HepG2 (cell line): Measurements from ENCODE around the gene MGMT.

ENCODE experiments used
- ATF1 ChIP-seq: IDR thresholded peaks from 2 replicates; pipeline ENCODE4 v1.6.1; 2016; ENCODE audit warnings: mild to moderate bottlenecking, control low read depth
- CBX5 ChIP-seq: sonication (generic); formaldehyde crosslinking; IDR thresholded peaks from 2 replicates; pipeline ENCODE4 v1.4.0; 2020; ENCODE audit warnings: missing genetic modification reagents, borderline replicate concordance
- CHD2 ChIP-seq: IDR thresholded peaks from 2 replicates; pipeline ENCODE4 v1.6.1; 2011; ENCODE audit warnings: low read depth, low read length, improper control_type of control experiment
- EZH2 ChIP-seq: conservative IDR thresholded peaks from 2 replicates; pipeline ENCODE4 v1.6.1; 2012; ENCODE audit warnings: mild to moderate bottlenecking, low read depth, low read length, moderate library complexity
- FOXA3 ChIP-seq: IDR thresholded peaks from 2 replicates; pipeline ENCODE4 v1.6.1; 2016; ENCODE audit warnings: missing genetic modification reagents, missing compliant biosample characterization
- NBN ChIP-seq: fragments of 450-650 bp; conservative IDR thresholded peaks from 2 replicates; pipeline ENCODE4 v1.6.1; 2017
- PAX8 ChIP-seq: sonication (generic); formaldehyde crosslinking; IDR thresholded peaks from 2 replicates; pipeline ENCODE4 v1.8.0; 2022; ENCODE audit warnings: mild to moderate bottlenecking, missing genetic modification reagents, borderline replicate concordance
- POLR2AphosphoS2 ChIP-seq: IDR thresholded peaks from 2 replicates; pipeline ENCODE4 v1.6.1; 2011; ENCODE audit warnings: low read depth, low read length, improper control_type of control experiment
- RNF2 ChIP-seq: fragments of 450-650 bp; conservative IDR thresholded peaks from 2 replicates; pipeline ENCODE4 v1.6.1; 2016; ENCODE audit warnings: low read depth
- SP1 ChIP-seq, 2 experiments: fragments of 450-650 bp in 1 of 2; sonication (generic) in 1 of 2; formaldehyde crosslinking in 1 of 2; IDR thresholded peaks; 2 replicates each; pipeline versions ENCODE4 v1.4.0 to v1.6.1; 2016 to 2020; ENCODE audit warnings: missing genetic modification reagents in 1 of 2
- ZNF577 ChIP-seq: sonication (generic); formaldehyde crosslinking; IDR thresholded peaks from 2 replicates; pipeline ENCODE4 v1.4.0; 2020; ENCODE audit warnings: mild to moderate bottlenecking, low read depth, missing genetic modification reagents, borderline replicate concordance
- ZSCAN20 ChIP-seq: sonication (generic); formaldehyde crosslinking; IDR thresholded peaks from 2 replicates; pipeline ENCODE4 v1.4.0; 2020; ENCODE audit warnings: missing genetic modification reagents, mild to moderate bottlenecking, borderline replicate concordance
- TF ChIP-seq, protein P1 (sequence below): sonication (generic); formaldehyde crosslinking; IDR thresholded peaks from 2 replicates; pipeline ENCODE4 v1.4.0; 2020; ENCODE audit warnings: missing genetic modification reagents
- TF ChIP-seq, protein P2 (sequence below): IDR thresholded peaks from 2 replicates; pipeline ENCODE4 v1.6.1; 2016; ENCODE audit warnings: mild to moderate bottlenecking, missing biosample characterization, missing genetic modification reagents

DNA sequence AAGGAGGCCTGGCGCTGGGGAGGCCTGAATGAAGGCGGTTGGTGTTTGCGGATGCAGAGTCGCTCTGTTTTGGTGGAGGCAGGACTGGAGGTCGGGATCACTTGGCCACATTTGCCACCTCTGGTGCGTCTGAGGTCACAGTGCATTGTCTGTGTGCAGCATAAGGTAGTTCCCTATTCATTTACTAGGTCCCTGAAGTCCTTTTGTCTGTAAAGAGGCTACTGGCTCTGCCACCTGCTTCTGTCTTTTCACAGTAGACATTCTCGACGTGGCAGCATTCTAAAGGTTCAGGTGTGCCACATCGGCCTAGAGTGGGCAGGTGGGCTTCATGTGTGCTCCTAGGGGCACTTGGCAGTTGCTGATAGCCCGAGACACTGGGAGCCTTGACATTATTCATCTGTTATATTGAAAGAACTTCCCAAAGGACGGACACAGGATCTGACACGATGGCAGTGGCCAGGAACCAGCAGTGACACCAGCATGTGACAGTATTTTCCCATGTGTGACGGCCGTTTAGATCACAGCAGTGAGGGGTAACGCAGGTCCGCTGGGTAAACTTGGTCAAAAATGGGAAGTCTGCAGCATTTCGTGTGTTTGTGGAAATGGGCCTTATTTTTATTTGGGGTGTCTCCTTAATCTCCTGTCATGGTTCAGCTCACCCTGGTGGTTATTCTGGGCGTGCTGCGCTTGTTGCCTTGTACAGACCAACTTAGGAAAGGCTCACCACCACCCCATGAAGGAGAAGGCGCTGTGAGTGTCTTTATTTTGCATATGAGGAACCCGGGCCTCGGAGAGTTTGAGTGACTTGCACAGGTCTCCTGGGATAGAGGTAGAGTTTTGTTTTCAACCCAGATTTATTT, 5.9 kb downstream of the MGMT start:
- TF ChIP-seq PAX8 (no peak), ZNF577 (CRISPR knock-in tag) (no peak), CBX5 (CRISPR knock-in tag) (no peak), EZH2 (no peak), RNF2 (no peak), ATF1 (CRISPR knock-in tag) (no peak), ZSCAN20 (CRISPR knock-in tag) (no peak), SP1 (IDR thresholded peaks at IDR 0.05) (no peak), SP1 (CRISPR knock-in tag; IDR thresholded peaks at IDR 0.05) (no peak), NBN (no peak), FOXA3 (CRISPR knock-in tag) (no peak), CHD2 (no peak), POLR2AphosphoS2 (no peak)
- TF ChIP-seq, protein P1, sequence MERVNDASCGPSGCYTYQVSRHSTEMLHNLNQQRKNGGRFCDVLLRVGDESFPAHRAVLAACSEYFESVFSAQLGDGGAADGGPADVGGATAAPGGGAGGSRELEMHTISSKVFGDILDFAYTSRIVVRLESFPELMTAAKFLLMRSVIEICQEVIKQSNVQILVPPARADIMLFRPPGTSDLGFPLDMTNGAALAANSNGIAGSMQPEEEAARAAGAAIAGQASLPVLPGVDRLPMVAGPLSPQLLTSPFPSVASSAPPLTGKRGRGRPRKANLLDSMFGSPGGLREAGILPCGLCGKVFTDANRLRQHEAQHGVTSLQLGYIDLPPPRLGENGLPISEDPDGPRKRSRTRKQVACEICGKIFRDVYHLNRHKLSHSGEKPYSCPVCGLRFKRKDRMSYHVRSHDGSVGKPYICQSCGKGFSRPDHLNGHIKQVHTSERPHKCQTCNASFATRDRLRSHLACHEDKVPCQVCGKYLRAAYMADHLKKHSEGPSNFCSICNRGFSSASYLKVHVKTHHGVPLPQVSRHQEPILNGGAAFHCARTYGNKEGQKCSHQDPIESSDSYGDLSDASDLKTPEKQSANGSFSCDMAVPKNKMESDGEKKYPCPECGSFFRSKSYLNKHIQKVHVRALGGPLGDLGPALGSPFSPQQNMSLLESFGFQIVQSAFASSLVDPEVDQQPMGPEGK (CRISPR knock-in tag) = no peak
- TF ChIP-seq, protein P2, sequence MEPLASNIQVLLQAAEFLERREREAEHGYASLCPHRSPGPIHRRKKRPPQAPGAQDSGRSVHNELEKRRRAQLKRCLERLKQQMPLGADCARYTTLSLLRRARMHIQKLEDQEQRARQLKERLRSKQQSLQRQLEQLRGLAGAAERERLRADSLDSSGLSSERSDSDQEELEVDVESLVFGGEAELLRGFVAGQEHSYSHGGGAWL (CRISPR knock-in tag) = no peak
